ENCODE measurements around the gene ASXL2. TPM values are rescaled to one million over a fixed set of nuclear protein-coding genes. Genes with fewer than 3 reads are reported as not detected.

The ASXL2 gene
- total RNA-seq, 5 donors from 2014 or later (not counting 1 experiment from before 2014, with no cell fraction given): 36.3 to 53.2 (median 48.3) TPM

DNA sequence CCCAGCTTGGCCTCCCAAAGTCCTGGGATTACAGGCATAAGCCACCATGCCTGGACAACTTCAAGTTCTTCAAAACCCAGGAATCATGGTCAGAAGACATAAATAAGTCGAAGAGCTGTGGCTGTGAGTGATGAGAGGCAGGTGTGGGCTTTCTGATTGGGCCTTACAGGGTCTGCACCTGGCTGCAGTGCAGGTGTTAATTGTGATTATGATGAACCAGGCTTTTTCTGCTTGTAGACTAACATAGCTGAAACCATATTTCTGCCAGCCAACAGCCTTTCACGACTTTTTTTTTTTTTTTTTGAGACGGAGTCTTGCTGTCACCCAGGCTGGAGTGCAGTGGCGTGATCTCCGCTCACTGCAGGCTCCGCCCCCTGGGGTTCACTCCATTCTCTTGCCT, 190.1 kb downstream of the ASXL2 start:
- CTCF ChIA-PET: no interaction called here
- no peak overlapping the region for H3K4me3 Mint-ChIP-seq
- 62% methylated on average over 2 of the region's 6 CpGs for WGBS (ENCODE audit: insufficient coverage)
- Histone ChIP-seq H3K27me3 (replicated peaks in 1 of 2; ENCODE audit: control insufficient read depth in 2 of 2, extremely low read depth in 1 of 2, insufficient read depth in 2 of 2, low read length in 1 of 2) (peaks cover 0 to 8% of the 10 kb centered on the region in 2 experiments), H3K4me1 (ENCODE audit: control insufficient read depth in 1 of 2, extremely low read depth in 1 of 2, insufficient read depth in 2 of 2, low read length in 2 of 2) (no peaks in the 10 kb centered on the region), H3K9me3 (no peaks in the 10 kb centered on the region), H3K27ac (ENCODE audit: low read length) (no peak overlapping the region), H3K36me3 (ENCODE audit: control insufficient read depth in 2 of 2, extremely low read depth in 1 of 2, insufficient read depth in 1 of 2, low read length in 1 of 2) (no peaks in the 10 kb centered on the region), H3K4me3 (ENCODE audit: control insufficient read depth in 1 of 2, extremely low read depth in 1 of 2, low read length in 1 of 2) (no peak overlapping the region)
- H3K27ac Mint-ChIP-seq: no peak overlapping the region
- ATAC-seq (replicated peaks in 1 of 4) (no peak), DNase-seq (no peak)
- H3K36me3 Mint-ChIP-seq: no peaks in the 10 kb centered on the region
- POLR2A ChIA-PET: interaction anchor here in 1 of 2 donors (0.5 kb wide), 1 partner anchor 8 kb away, joined by 8 read pairs; no protein-coding TSS in a partner anchor
- H3K4me1 Mint-ChIP-seq: peaks cover 0 to 3% (median 0%) of the 10 kb centered on the region in 3 donors
- H3K9me3 Mint-ChIP-seq: no peaks in the 10 kb centered on the region
- no peaks in the 10 kb centered on the region for H3K27me3 Mint-ChIP-seq

DNA sequence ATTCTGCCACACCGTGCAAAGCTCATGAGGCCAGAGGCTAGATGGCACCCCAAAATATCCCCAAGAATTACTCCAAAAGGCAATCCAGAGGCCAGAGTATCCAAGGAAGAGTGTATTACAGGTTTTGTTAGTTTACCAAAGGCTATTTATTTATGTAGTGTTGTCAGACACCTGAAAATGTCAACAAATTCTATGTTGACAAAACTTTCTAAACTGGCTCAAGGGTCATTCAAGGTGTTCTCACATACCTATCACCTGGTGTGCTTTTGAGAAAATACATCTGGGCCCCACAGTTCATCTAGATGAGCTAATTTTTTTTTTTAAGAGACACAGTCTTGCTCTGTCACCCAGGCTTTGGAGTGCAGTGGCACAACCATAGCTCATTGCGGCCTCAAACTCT, 192.5 kb downstream of the ASXL2 start:
- no peaks in the 10 kb centered on the region for H3K27me3 Mint-ChIP-seq
- POLR2A ChIA-PET: interaction anchor here in 1 of 2 donors (0.6 kb wide), 1 partner anchor 42 kb away, joined by 3 read pairs; no protein-coding TSS in a partner anchor
- CTCF ChIA-PET: no interaction called here

DNA sequence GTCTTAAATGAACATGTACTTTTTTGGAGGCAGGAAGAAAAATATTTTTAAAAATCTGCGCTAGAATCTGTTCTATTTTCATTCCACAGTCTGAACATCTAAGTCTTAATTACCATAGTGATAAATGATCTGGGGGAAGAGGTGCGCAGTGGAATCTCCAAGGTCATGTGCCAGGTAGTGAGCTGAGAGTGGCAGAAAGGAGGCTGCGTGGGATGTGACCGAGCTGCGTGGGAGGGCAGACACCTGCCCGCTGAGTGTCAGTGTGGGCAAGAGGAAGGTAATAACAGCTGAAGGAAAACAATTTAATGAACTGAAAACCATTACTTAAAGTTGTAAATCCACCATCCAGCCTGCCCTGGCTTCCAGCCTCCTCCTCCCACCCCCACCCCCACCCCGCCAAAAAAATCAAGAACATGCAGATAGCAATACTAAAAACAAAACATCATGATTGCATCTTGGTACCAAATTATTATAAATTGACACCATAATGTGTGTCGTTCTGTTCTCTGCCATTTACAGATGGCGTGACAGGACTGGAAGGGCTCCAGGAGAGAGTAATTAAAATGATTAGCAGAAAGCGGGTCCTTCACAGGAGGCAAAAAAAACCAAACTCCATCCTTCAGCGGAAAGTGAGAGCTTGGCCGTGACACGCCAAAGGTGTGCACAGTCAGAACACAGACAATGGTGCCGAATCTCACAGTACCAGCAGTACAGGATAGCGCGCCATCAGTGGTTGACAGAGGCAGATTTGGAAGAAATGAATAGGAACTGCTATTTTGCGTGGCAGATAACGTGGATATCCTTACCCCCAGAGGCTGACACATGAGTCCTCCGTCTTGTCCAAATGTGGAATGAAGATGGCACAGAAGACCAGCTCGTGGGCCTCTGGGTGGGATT, 193.5 kb downstream of the ASXL2 start:
- Mint-ChIP-seq H3K27ac (no peak overlapping the region), H3K36me3 (no peaks in the 10 kb centered on the region), H3K4me3 (no peak overlapping the region), H3K9me3 (no peaks in the 10 kb centered on the region), H3K27me3 (no peaks in the 10 kb centered on the region), H3K4me1 (peaks cover 0 to 3% (median 0%) of the 10 kb centered on the region in 3 donors)
- H3K4me3 ChIP-seq (ENCODE audit: control insufficient read depth in 1 of 2, extremely low read depth in 1 of 2, low read length in 1 of 2): no peak overlapping the region
- no peak for ATAC-seq (replicated peaks in 1 of 4)
- POLR2A ChIA-PET: no interaction called here
- H3K9me3 ChIP-seq: no peaks in the 10 kb centered on the region
- no peak for DNase-seq
- H3K4me1 ChIP-seq (ENCODE audit: control insufficient read depth in 1 of 2, extremely low read depth in 1 of 2, insufficient read depth in 2 of 2, low read length in 2 of 2): no peaks in the 10 kb centered on the region
- WGBS (ENCODE audit: insufficient coverage): 88% methylated on average over 8 of the region's 20 CpGs
- H3K27me3 ChIP-seq (replicated peaks in 1 of 2; ENCODE audit: control insufficient read depth in 2 of 2, extremely low read depth in 1 of 2, insufficient read depth in 2 of 2, low read length in 1 of 2): peaks cover 0 to 8% of the 10 kb centered on the region in 2 experiments
- CTCF ChIA-PET: interaction anchor here in 1 of 2 donors (0.5 kb wide), 1 partner anchor 33 kb away, joined by 3 read pairs; no protein-coding TSS in a partner anchor
- no peak overlapping the region for H3K27ac ChIP-seq (ENCODE audit: low read length)
- H3K36me3 ChIP-seq (ENCODE audit: control insufficient read depth in 2 of 2, extremely low read depth in 1 of 2, insufficient read depth in 1 of 2, low read length in 1 of 2): no peaks in the 10 kb centered on the region

More for the DNA sequence above, 192.5 kb downstream of the ASXL2 start:
- peaks cover 0 to 8% of the 10 kb centered on the region in 2 experiments for H3K27me3 ChIP-seq (replicated peaks in 1 of 2; ENCODE audit: control insufficient read depth in 2 of 2, extremely low read depth in 1 of 2, insufficient read depth in 2 of 2, low read length in 1 of 2)
- no peaks in the 10 kb centered on the region for H3K4me1 ChIP-seq (ENCODE audit: control insufficient read depth in 1 of 2, extremely low read depth in 1 of 2, insufficient read depth in 2 of 2, low read length in 2 of 2)
- DNase-seq (no peak), ATAC-seq (replicated peaks in 1 of 4) (no peak)
- Mint-ChIP-seq H3K36me3 (no peaks in the 10 kb centered on the region), H3K4me1 (peaks cover 0 to 3% (median 0%) of the 10 kb centered on the region in 3 donors), H3K4me3 (no peak overlapping the region), H3K27ac (no peak overlapping the region), H3K9me3 (no peaks in the 10 kb centered on the region)
- H3K36me3 ChIP-seq (ENCODE audit: control insufficient read depth in 2 of 2, extremely low read depth in 1 of 2, insufficient read depth in 1 of 2, low read length in 1 of 2): no peaks in the 10 kb centered on the region
- no peak overlapping the region for H3K4me3 ChIP-seq (ENCODE audit: control insufficient read depth in 1 of 2, extremely low read depth in 1 of 2, low read length in 1 of 2)
- no peaks in the 10 kb centered on the region for H3K9me3 ChIP-seq
- WGBS (ENCODE audit: insufficient coverage): 86% methylated on average over 1 of the region's 2 CpGs
- H3K27ac ChIP-seq (ENCODE audit: low read length): no peak overlapping the region

Other genes with a start within 250 kb of the ASXL2 start
- 10 to 100 TPM; 33.4 to 45.7 (median 39.6) TPM for gene DTNB, start 204.9 kb downstream of the ASXL2 start, total RNA-seq
- gene KIF3C, start 104.0 kb upstream of the ASXL2 start, total RNA-seq: 1 to 10 TPM; 3.3 to 8.6 (median 6.9) TPM
- gene RAB10, start 155.6 kb upstream of the ASXL2 start, total RNA-seq: 10 to 100 TPM; 35.0 to 78.7 (median 71.2) TPM